K562 (cell line): Measurements from ENCODE around the gene SERTAD2. TPM values are rescaled to one million over a fixed set of nuclear protein-coding genes. Genes with fewer than 3 reads are reported as not detected.

ENCODE experiments used
- ATAC-seq: fragments of 200-7000 bp; cut with Tn5 transposase; 3 replicates; pipeline ENCODE4 v1.9.1; 2020; ENCODE audit warnings: moderate library complexity
- BruUV-seq: library from RNA; stranded (reverse); fragments of 400-500 nt; replicated peaks from 2 replicates; lab custom pipeline; 2021; lab: Mats Ljungman, UMichigan
- CTCF ChIA-PET: fragments of 300-600 bp; formaldehyde crosslinking; extraction: SDS; loops from one replicate; lab custom pipeline; 2021; ENCODE audit warnings: low intra/inter-chr PET ratio; lab: Yijun Ruan, JAX
- POLR2A ChIA-PET: fragments of 300-600, 350-650 bp; sonication (Branson Sonifier 250); formaldehyde crosslinking; extraction: SDS; loops from one replicate; lab custom pipeline; 2021; ENCODE audit warnings: antibody characterized with exemption, inconsistent platforms; lab: Yijun Ruan, JAX
- DNase-seq, 4 experiments: peaks; one replicate each; pipeline versions ENCODE4 v3.0.0 to v3.0.0-alpha.2; 2011 to 2018; ENCODE audit warnings: low spot score in 3 of 4, mixed read lengths in 3 of 4; ENCODE audit errors: extremely low read depth in 1 of 4
- FAIRE-seq: peaks from 2 replicates; lab custom pipeline; 2011; peaks lifted over from hg19 to GRCh38; lab: Jason Lieb, UNC
- H2AFZ ChIP-seq: 2 replicates; pipeline ENCODE4 v1.6.0; 2011; ENCODE audit warnings: low read depth, low read length, control low read depth, inconsistent platforms
- H3K27ac ChIP-seq: fragments of 200-600 bp; 3 replicates; pipeline ENCODE4 v1.8.0; 2011; ENCODE audit warnings: low read depth, mild to moderate bottlenecking, control low read depth, inconsistent platforms, low read length, moderate library complexity, mixed read lengths; ENCODE audit errors: extremely low read depth
- H3K27me3 ChIP-seq, 2 experiments: fragments of 300-600 bp in 1 of 2; 2 replicates in 1 of 2; 3 replicates in 1 of 2; pipeline versions ENCODE4 v1.6.0 to v1.8.0; 2011; ENCODE audit warnings: inconsistent platforms in 2 of 2, low read length in 2 of 2, mild to moderate bottlenecking in 1 of 2, mixed read lengths in 1 of 2, moderate library complexity in 1 of 2; ENCODE audit not compliant: control insufficient read depth in 2 of 2, insufficient read depth in 2 of 2
- H3K36me3 ChIP-seq: fragments of 300-600 bp; 3 replicates; pipeline ENCODE4 v1.8.0; 2011; ENCODE audit warnings: mild to moderate bottlenecking, low read length, inconsistent platforms; ENCODE audit not compliant: control insufficient read depth, insufficient read depth
- H3K4me1 ChIP-seq, 2 experiments: fragments of 200-600 bp in 1 of 2; replicated peaks in 1 of 2; 2 replicates in 1 of 2; 3 replicates in 1 of 2; pipeline versions ENCODE4 v1.5.1 to v1.8.0; 2011; ENCODE audit warnings: inconsistent platforms in 2 of 2, low read length in 2 of 2, mild to moderate bottlenecking in 1 of 2, mixed read lengths in 1 of 2, moderate library complexity in 1 of 2; ENCODE audit not compliant: control insufficient read depth in 2 of 2, insufficient read depth in 2 of 2
- H3K4me2 ChIP-seq: 2 replicates; pipeline ENCODE4 v1.6.1; 2011; ENCODE audit warnings: low read length, control low read depth, inconsistent platforms, mixed read lengths; ENCODE audit not compliant: insufficient read depth
- H3K4me3 ChIP-seq: fragments of 200-600 bp; sonication (generic), shearing (Covaris generic); 2 replicates; pipeline ENCODE4 v1.5.1; 2016; ENCODE audit warnings: control low read depth, inconsistent platforms
- H3K79me2 ChIP-seq: fragments of 200-600 bp; 3 replicates; pipeline ENCODE4 v1.8.0; 2011; ENCODE audit warnings: low read length, inconsistent platforms; ENCODE audit not compliant: control insufficient read depth, insufficient read depth
- H3K9ac ChIP-seq, 2 experiments: 2 replicates each; pipeline versions ENCODE4 v1.6.0 to v1.6.1; 2011; ENCODE audit warnings: low read depth in 2 of 2, low read length in 2 of 2, control low read depth in 1 of 2, inconsistent platforms in 1 of 2, mild to moderate bottlenecking in 1 of 2, mixed read lengths in 1 of 2; ENCODE audit not compliant: insufficient read depth in 1 of 2
- H3K9me1 ChIP-seq: one replicate; pipeline ENCODE4 v1.6.0; 2011; ENCODE audit warnings: inconsistent platforms, mild to moderate bottlenecking, low read length, moderate library complexity; ENCODE audit not compliant: control insufficient read depth, insufficient read depth
- H3K9me3 ChIP-seq: replicated peaks from 2 replicates; pipeline ENCODE4 v1.5.1; 2011; ENCODE audit warnings: low read depth, low read length, inconsistent platforms; ENCODE audit not compliant: control insufficient read depth, insufficient read depth
- H4K20me1 ChIP-seq: replicated peaks from 2 replicates; pipeline ENCODE4 v1.6.1; 2011; ENCODE audit warnings: low read length, inconsistent platforms, mixed read lengths; ENCODE audit not compliant: control insufficient read depth, insufficient read depth
- CXXC5 ChIP-seq: fragments of 250-450 bp; sonication (Bioruptor Pico); IDR thresholded peaks from 2 replicates; pipeline ENCODE4 v1.8.0; 2022; ENCODE audit warnings: inconsistent platforms, mild to moderate bottlenecking, moderate library complexity
- DPF2 ChIP-seq: fragments of 450-650 bp; IDR thresholded peaks from 2 replicates; pipeline ENCODE4 v1.6.1; 2016
- ELF1 ChIP-seq: fragments of 200-800 bp; sonication (Bioruptor generic); IDR thresholded peaks from 2 replicates; pipeline ENCODE4 v1.6.1; 2016; ENCODE audit warnings: missing genetic modification characterization, missing compliant biosample characterization
- HNRNPL ChIP-seq: fragments of 200-400 bp; formaldehyde crosslinking; IDR thresholded peaks from 2 replicates; pipeline ENCODE4 v1.6.1; 2017; ENCODE audit warnings: low read depth, mild to moderate bottlenecking, low read length
- RBM25 ChIP-seq: fragments of 200-400 bp; formaldehyde crosslinking; IDR thresholded peaks from 2 replicates; pipeline ENCODE4 v1.6.1; 2018; ENCODE audit warnings: low read length, low read depth, moderate library complexity; ENCODE audit not compliant: severe bottlenecking
- SP2 ChIP-seq: IDR thresholded peaks from 2 replicates; pipeline ENCODE4 v1.6.1; 2011; ENCODE audit warnings: mild to moderate bottlenecking, low read depth, low read length, moderate library complexity; ENCODE audit not compliant: poor library complexity, severe bottlenecking; ENCODE audit errors: extremely low read depth
- ZNF217 ChIP-seq: sonication (generic); formaldehyde crosslinking; IDR thresholded peaks from 2 replicates; pipeline ENCODE4 v1.8.0; 2022; ENCODE audit warnings: mild to moderate bottlenecking, missing genetic modification reagents
- ZNF318 ChIP-seq, 2 experiments: fragments of 450-650 bp; IDR thresholded peaks; 2 replicates each; pipeline ENCODE4 v1.6.1; 2016; ENCODE audit warnings: mild to moderate bottlenecking in 2 of 2, borderline replicate concordance in 1 of 2, low read depth in 1 of 2, moderate library complexity in 1 of 2
- ZNF707 ChIP-seq: fragments of 250-450 bp; sonication (Bioruptor Pico); conservative IDR thresholded peaks from 2 replicates; pipeline ENCODE4 v1.8.0; 2022; ENCODE audit warnings: inconsistent platforms, mild to moderate bottlenecking, moderate library complexity
- ZNF766 ChIP-seq: fragments of 200-800 bp; sonication (Bioruptor generic); conservative IDR thresholded peaks from 2 replicates; pipeline ENCODE4 v1.6.1; 2016; ENCODE audit warnings: missing genetic modification characterization, missing compliant biosample characterization
- WGBS: fragments of 100-300 bp; shearing (Covaris generic); methylation state at CpG from one replicate; pipeline ENCODE4 v1.1.6; 2016; ENCODE audit warnings: low coverage, mixed read lengths; ENCODE audit not compliant: insufficient coverage; ENCODE audit errors: missing lambda C conversion rate; 5-methylcytosine and 5-hydroxymethylcytosine counted together
- in situ Hi-C: fragments of 300-500 bp; cut with MboI; formaldehyde crosslinking; loops from 4 replicates; pipeline ENCODE4 v1.15.0; 2018; ENCODE audit warnings: inconsistent platforms, mixed read lengths
- intact Hi-C: fragments of 100-400 bp; cut with micrococcal nuclease; formaldehyde crosslinking; loops from 2 replicates; pipeline ENCODE4 v1.14.2; 2022
- polyA plus RNA-seq, 8 experiments: library from polyadenylated mRNA; depleted of rRNA in 4 of 8; stranded (reverse) in 5 of 8; unstranded in 3 of 8; fragments of >200 nt; fragmentation: Nextera tagmentation in 2 of 8; fragmentation: Illumina TruSeq in 1 of 8; extraction: Ambion mirVana in 2 of 8; extraction: Trizol in 1 of 8; gene quantifications; 2 replicates each; pipeline versions ENCODE4 v1.2.1 to v1.2.3, GENCODE V29; 2011 to 2014; ENCODE audit warnings: inconsistent platforms in 1 of 8, missing spikeins in 1 of 8
- total RNA-seq, 7 experiments: library from RNA; depleted of rRNA in 6 of 7; stranded (reverse); fragments of >200 nt in 6 of 7; fragmentation: Illumina TruSeq in 2 of 7; extraction: Trizol in 2 of 7; gene quantifications; 2 replicates each; pipeline versions ENCODE4 v1.2.1 to v1.2.3, GENCODE V29; 2011 to 2021; ENCODE audit warnings: low replicate concordance in 1 of 7
- TF ChIP-seq, protein P1 (sequence below): sonication (generic); formaldehyde crosslinking; IDR thresholded peaks from 2 replicates; pipeline ENCODE4 v1.8.1; 2023; ENCODE audit warnings: mild to moderate bottlenecking, missing genetic modification reagents

Gene SERTAD2
- total and polyA plus RNA-seq, 9 of the 15 experiments (the other 6 are each of a cell fraction or from before 2014, with no cell fraction given), result 3.0 to 12.5 (median 6.1) TPM

GRCh38 chr2:64650722-64651338, 2.9 kb downstream of the SERTAD2 start:
- Histone ChIP-seq H4K20me1 (peaks cover 29% of the 10 kb centered on the region), H3K9me1 (no peaks in the 10 kb centered on the region), H3K79me2 (peaks cover 78% of the 10 kb centered on the region), H3K9me3 (no peaks in the 10 kb centered on the region), H3K4me3 (no peak overlapping the region), H2AFZ (no peak overlapping the region), H3K4me2 (peak overlapping the region; percentile 57; the same call in 1 of the 2 replicates), H3K9ac (peak overlapping the region in 1 of 2 experiments; percentile 71; a peak in 1 of 4 replicates), H3K27me3 (no peaks in the 10 kb centered on the region), H3K27ac (peak overlapping the region; percentile 73; the same call in 2 of the 3 replicates), H3K36me3 (no peaks in the 10 kb centered on the region), H3K4me1 (peaks cover 12 to 54% of the 10 kb centered on the region in 2 experiments)
- ChIA-PET POLR2A (interaction anchor here (0.7 to 4.7 kb wide), 17 partner anchors 8 to 390 kb away, joined by 3 to 13 read pairs (median 4); no protein-coding TSS in a partner anchor), CTCF (no interaction called here)
- WGBS, result 13% methylated on average over 5 of the region's 5 CpGs
- no peak for FAIRE-seq
- peak; percentile 12 for ATAC-seq
- no TSS peak for BruUV-seq
- intact Hi-C loops, result loop anchor here (2.0 kb wide), 1 partner anchor 128 kb away; no protein-coding TSS in a partner anchor
- DNase-seq, result peak in 1 of 4 experiments; percentile 63
- in situ Hi-C loops, result no loop called here
- TF ChIP-seq ZNF217 (CRISPR knock-in tag) (no peak), HNRNPL (no peak), ZNF766 (peak; percentile 45; the same call in 1 of the 2 replicates), DPF2 (no peak), ELF1 (tag) (0 out of 2 replicates have a peak, but pooled peaks have one; percentile 5), SP2 (no peak), CXXC5 (CRISPR knock-in tag) (0 out of 2 replicates have a peak, but pooled peaks have one; percentile 27), ZNF707 (CRISPR knock-in tag) (no peak), ZNF318 (IDR thresholded peaks at IDR 0.05; ENCODE audit: borderline replicate concordance in 1 of 2, low read depth in 1 of 2) (no peak), RBM25 (no peak)
- TF ChIP-seq, protein P1, sequence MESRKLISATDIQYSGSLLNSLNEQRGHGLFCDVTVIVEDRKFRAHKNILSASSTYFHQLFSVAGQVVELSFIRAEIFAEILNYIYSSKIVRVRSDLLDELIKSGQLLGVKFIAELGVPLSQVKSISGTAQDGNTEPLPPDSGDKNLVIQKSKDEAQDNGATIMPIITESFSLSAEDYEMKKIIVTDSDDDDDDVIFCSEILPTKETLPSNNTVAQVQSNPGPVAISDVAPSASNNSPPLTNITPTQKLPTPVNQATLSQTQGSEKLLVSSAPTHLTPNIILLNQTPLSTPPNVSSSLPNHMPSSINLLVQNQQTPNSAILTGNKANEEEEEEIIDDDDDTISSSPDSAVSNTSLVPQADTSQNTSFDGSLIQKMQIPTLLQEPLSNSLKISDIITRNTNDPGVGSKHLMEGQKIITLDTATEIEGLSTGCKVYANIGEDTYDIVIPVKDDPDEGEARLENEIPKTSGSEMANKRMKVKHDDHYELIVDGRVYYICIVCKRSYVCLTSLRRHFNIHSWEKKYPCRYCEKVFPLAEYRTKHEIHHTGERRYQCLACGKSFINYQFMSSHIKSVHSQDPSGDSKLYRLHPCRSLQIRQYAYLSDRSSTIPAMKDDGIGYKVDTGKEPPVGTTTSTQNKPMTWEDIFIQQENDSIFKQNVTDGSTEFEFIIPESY (CRISPR knock-in tag), result no peak
